GM23338 (cell line): ENCODE data around the gene BCORL1. TPM values are rescaled to one million over a fixed set of nuclear protein-coding genes. Genes with fewer than 3 reads are reported as not detected.

Experiments used
- ATAC-seq: fragments of 200-7000 bp; cut with Tn5 transposase; 3 replicates; pipeline ENCODE4 v1.9.1; 2020
- DNase-seq: peaks from one replicate; pipeline ENCODE4 v3.0.0-alpha.2; 2015; ENCODE audit warnings: low spot score
- H2AFZ ChIP-seq: fragments of 200-600 bp; sonication (generic); 2 replicates; pipeline ENCODE4 v1.8.0; 2016; ENCODE audit warnings: antibody characterized with exemption, mild to moderate bottlenecking, moderate library complexity
- H3F3A ChIP-seq: fragments of 200-600 bp; sonication (generic); replicated peaks from 2 replicates; pipeline ENCODE4 v1.8.0; 2017; ENCODE audit warnings: antibody characterized with exemption, mixed run types, low read depth
- H3K27ac ChIP-seq: fragments of 200-600 bp; sonication (generic); 2 replicates; pipeline ENCODE4 v1.6.1; 2016; ENCODE audit warnings: low read depth
- H3K27me3 ChIP-seq: fragments of 200-600 bp; sonication (generic); 2 replicates; pipeline ENCODE4 v1.8.0; 2016; ENCODE audit warnings: mild to moderate bottlenecking, mixed run types, moderate library complexity; ENCODE audit not compliant: insufficient read depth
- H3K36me3 ChIP-seq: fragments of 200-600 bp; sonication (generic); 2 replicates; pipeline ENCODE4 v1.8.0; 2016; ENCODE audit warnings: mild to moderate bottlenecking; ENCODE audit not compliant: insufficient read depth
- H3K4me1 ChIP-seq: fragments of 200-600 bp; sonication (generic); 2 replicates; pipeline ENCODE4 v1.8.0; 2016; ENCODE audit warnings: mild to moderate bottlenecking, moderate library complexity; ENCODE audit not compliant: insufficient read depth
- H3K4me2 ChIP-seq: fragments of 200-600 bp; sonication (generic); 2 replicates; pipeline ENCODE4 v1.7.1; 2017; ENCODE audit warnings: mixed run types
- H3K4me3 ChIP-seq: fragments of 200-600 bp; sonication (generic); 2 replicates; pipeline ENCODE4 v1.6.1; 2016; ENCODE audit warnings: mixed run types
- H3K79me2 ChIP-seq: fragments of 200-600 bp; sonication (generic); replicated peaks from 2 replicates; pipeline ENCODE4 v1.8.0; 2017; ENCODE audit warnings: mild to moderate bottlenecking; ENCODE audit not compliant: insufficient read depth
- H3K9me2 ChIP-seq: fragments of 200-600 bp; sonication (generic); 2 replicates; pipeline ENCODE4 v1.8.0; 2017; ENCODE audit not compliant: insufficient read depth
- H4K20me1 ChIP-seq: fragments of 200-600 bp; sonication (generic); replicated peaks from 2 replicates; pipeline ENCODE4 v1.8.0; 2017; ENCODE audit warnings: mild to moderate bottlenecking; ENCODE audit not compliant: insufficient read depth
- H3K27ac Mint-ChIP-seq: 2 replicates; pipeline ENCODE4 v1.8.0; 2020; ENCODE audit warnings: inconsistent platforms, mild to moderate bottlenecking, moderate library complexity, mixed read lengths
- H3K27me3 Mint-ChIP-seq: 3 replicates; pipeline ENCODE4 v1.8.0; 2022; ENCODE audit warnings: low read depth, mild to moderate bottlenecking, moderate library complexity, mixed read lengths, inconsistent platforms; ENCODE audit not compliant: insufficient read depth, poor library complexity
- H3K36me3 Mint-ChIP-seq: 3 replicates; pipeline ENCODE4 v1.8.0; 2021; ENCODE audit warnings: low read depth, mild to moderate bottlenecking, inconsistent platforms, moderate library complexity, mixed read lengths
- H3K4me1 Mint-ChIP-seq: 3 replicates; pipeline ENCODE4 v1.8.0; 2020; ENCODE audit warnings: mild to moderate bottlenecking, inconsistent platforms, mixed read lengths
- H3K4me3 Mint-ChIP-seq: 3 replicates; pipeline ENCODE4 v1.8.0; 2021; ENCODE audit warnings: moderate library complexity, mild to moderate bottlenecking, inconsistent platforms, mixed read lengths
- H3K9me3 Mint-ChIP-seq: 3 replicates; pipeline ENCODE4 v1.8.0; 2020; ENCODE audit warnings: moderate library complexity, mild to moderate bottlenecking, inconsistent platforms, mixed read lengths
- EZH2 ChIP-seq: fragments of 200-600 bp; sonication (generic); IDR thresholded peaks from one replicate; pipeline ENCODE4 v1.8.0; 2017; ENCODE audit warnings: antibody characterized with exemption, mild to moderate bottlenecking, low read depth; ENCODE audit not compliant: unreplicated experiment
- EZH2phosphoT487 ChIP-seq: fragments of 200-600 bp; sonication (generic); IDR thresholded peaks from one replicate; pipeline ENCODE4 v1.8.1; 2018; ENCODE audit warnings: antibody characterized with exemption; ENCODE audit not compliant: unreplicated experiment
- JUNB ChIP-seq: IDR thresholded peaks from one replicate; pipeline ENCODE4 v1.6.1; 2016; ENCODE audit warnings: antibody characterized with exemption; ENCODE audit not compliant: unreplicated experiment
- NANOG ChIP-seq: IDR thresholded peaks from 2 replicates; pipeline ENCODE4 v1.6.1; 2016; ENCODE audit warnings: antibody characterized with exemption, borderline replicate concordance
- STAT1 ChIP-seq: IDR thresholded peaks from one replicate; pipeline ENCODE4 v1.6.1; 2016; ENCODE audit warnings: antibody characterized with exemption; ENCODE audit not compliant: unreplicated experiment
- ZNF114 ChIP-seq: fragments of 250-450 bp; sonication (Bioruptor Pico); IDR thresholded peaks from 2 replicates; pipeline ENCODE4 v1.5.0; 2020; ENCODE audit warnings: mild to moderate bottlenecking, moderate library complexity
- ZNF331 ChIP-seq: fragments of 250-450 bp; sonication (Bioruptor Pico); IDR thresholded peaks from 2 replicates; pipeline ENCODE4 v1.5.0; 2020; ENCODE audit warnings: low read depth, mild to moderate bottlenecking, moderate library complexity
- polyA plus RNA-seq: library from polyadenylated mRNA; unstranded; fragments of >200 nt; fragmentation: Nextera tagmentation; extraction: Ambion mirVana; gene quantifications from 2 replicates; pipeline ENCODE4 v1.2.1, GENCODE V29; 2016
- total RNA-seq: library from RNA; depleted of rRNA; stranded (reverse); fragments of >200 nt; shearing (Covaris generic); gene quantifications from 2 replicates; pipeline ENCODE4 v1.2.3, GENCODE V29; 2014
- TF ChIP-seq, protein P1 (sequence below): fragments of 250-450 bp; sonication (Bioruptor Pico); IDR thresholded peaks from 2 replicates; pipeline ENCODE4 v1.5.0; 2020; ENCODE audit warnings: mild to moderate bottlenecking, moderate library complexity

The BCORL1 gene
- total and polyA plus RNA-seq, 2 experiments from 2014 or later = 2.6 to 2.7 TPM

DNA sequence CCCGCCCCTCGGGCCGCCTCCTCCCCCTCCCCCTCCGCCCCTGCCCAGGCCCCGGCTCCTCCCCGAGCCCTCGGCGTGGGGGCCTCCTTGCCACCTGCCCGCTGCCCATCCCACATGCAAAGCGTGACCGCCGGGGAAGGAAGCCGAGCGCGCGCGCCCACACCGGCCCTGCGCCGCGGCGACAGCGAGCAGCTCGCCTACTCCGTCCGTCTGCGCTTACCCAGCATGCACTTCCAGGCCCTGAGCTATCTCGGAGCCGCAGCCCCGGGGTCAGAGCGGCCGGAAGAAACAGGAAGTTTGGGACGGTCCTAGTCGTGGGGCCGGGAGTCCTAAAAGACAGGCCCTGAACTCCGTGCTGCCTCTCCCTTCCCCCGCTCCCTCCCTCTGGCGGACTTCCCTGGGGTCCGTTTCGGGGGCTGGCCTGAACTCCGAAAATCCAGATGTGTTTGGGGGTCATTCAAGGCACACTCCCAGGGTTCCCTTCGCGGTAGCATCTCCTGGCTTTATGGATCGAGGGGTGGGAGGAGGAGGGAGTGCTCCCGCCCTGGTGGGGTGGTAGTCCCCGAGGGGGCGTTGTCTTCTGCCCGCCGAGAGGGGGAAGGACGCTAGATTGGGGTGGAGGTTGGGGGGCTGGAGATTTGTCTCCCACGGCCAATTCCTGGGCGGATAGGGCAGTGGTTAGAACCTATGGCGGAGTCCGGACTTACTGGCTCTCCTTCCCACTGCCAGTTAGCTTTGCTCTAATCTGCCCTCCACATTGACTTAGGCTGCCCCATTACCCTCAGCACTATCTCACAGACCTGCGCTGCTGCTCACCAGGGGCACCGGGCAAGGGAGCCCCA lies 25.0 kb upstream of the BCORL1 start:
- H2AFZ ChIP-seq = peak overlapping the region; percentile 47; the same call in 1 of the 2 replicates
- peaks cover 90% of the 10 kb centered on the region for H3K27me3 ChIP-seq
- Mint-ChIP-seq H3K4me1 (peaks cover 33% of the 10 kb centered on the region), H3K36me3 (no peaks in the 10 kb centered on the region), H3K27me3 (peaks cover 91% of the 10 kb centered on the region), H3K4me3 (peak overlapping the region; percentile 74), H3K9me3 (no peaks in the 10 kb centered on the region), H3K27ac (no peak overlapping the region)
- H3K4me2 ChIP-seq = peak overlapping the region; percentile 79
- TF ChIP-seq, protein P1, sequence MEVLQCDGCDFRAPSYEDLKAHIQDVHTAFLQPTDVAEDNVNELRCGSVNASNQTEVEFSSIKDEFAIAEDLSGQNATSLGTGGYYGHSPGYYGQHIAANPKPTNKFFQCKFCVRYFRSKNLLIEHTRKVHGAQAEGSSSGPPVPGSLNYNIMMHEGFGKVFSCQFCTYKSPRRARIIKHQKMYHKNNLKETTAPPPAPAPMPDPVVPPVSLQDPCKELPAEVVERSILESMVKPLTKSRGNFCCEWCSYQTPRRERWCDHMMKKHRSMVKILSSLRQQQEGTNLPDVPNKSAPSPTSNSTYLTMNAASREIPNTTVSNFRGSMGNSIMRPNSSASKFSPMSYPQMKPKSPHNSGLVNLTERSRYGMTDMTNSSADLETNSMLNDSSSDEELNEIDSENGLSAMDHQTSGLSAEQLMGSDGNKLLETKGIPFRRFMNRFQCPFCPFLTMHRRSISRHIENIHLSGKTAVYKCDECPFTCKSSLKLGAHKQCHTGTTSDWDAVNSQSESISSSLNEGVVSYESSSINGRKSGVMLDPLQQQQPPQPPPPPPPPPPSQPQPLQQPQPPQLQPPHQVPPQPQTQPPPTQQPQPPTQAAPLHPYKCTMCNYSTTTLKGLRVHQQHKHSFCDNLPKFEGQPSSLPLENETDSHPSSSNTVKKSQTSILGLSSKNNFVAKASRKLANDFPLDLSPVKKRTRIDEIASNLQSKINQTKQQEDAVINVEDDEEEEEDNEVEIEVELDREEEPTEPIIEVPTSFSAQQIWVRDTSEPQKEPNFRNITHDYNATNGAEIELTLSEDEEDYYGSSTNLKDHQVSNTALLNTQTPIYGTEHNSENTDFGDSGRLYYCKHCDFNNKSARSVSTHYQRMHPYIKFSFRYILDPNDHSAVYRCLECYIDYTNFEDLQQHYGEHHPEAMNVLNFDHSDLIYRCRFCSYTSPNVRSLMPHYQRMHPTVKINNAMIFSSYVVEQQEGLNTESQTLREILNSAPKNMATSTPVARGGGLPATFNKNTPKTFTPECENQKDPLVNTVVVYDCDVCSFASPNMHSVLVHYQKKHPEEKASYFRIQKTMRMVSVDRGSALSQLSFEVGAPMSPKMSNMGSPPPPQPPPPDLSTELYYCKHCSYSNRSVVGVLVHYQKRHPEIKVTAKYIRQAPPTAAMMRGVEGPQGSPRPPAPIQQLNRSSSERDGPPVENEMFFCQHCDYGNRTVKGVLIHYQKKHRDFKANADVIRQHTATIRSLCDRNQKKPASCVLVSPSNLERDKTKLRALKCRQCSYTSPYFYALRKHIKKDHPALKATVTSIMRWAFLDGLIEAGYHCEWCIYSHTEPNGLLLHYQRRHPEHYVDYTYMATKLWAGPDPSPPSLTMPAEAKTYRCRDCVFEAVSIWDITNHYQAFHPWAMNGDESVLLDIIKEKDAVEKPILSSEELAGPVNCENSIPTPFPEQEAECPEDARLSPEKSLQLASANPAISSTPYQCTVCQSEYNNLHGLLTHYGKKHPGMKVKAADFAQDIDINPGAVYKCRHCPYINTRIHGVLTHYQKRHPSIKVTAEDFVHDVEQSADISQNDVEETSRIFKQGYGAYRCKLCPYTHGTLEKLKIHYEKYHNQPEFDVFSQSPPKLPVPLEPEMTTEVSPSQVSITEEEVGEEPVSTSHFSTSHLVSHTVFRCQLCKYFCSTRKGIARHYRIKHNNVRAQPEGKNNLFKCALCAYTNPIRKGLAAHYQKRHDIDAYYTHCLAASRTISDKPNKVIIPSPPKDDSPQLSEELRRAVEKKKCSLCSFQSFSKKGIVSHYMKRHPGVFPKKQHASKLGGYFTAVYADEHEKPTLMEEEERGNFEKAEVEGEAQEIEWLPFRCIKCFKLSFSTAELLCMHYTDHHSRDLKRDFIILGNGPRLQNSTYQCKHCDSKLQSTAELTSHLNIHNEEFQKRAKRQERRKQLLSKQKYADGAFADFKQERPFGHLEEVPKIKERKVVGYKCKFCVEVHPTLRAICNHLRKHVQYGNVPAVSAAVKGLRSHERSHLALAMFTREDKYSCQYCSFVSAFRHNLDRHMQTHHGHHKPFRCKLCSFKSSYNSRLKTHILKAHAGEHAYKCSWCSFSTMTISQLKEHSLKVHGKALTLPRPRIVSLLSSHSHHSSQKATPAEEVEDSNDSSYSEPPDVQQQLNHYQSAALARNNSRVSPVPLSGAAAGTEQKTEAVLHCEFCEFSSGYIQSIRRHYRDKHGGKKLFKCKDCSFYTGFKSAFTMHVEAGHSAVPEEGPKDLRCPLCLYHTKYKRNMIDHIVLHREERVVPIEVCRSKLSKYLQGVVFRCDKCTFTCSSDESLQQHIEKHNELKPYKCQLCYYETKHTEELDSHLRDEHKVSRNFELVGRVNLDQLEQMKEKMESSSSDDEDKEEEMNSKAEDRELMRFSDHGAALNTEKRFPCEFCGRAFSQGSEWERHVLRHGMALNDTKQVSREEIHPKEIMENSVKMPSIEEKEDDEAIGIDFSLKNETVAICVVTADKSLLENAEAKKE = no peak
- no peak for TF ChIP-seq EZH2
- no peak for TF ChIP-seq JUNB
- TF ChIP-seq EZH2phosphoT487 = no peak
- TF ChIP-seq ZNF331 (CRISPR knock-in tag) = no peak
- TF ChIP-seq STAT1 = no peak
- TF ChIP-seq NANOG = no peak
- TF ChIP-seq ZNF114 (CRISPR knock-in tag) = no peak
- H3F3A ChIP-seq = no peaks in the 10 kb centered on the region
- no peaks in the 10 kb centered on the region for H3K9me2 ChIP-seq
- no peaks in the 10 kb centered on the region for H3K36me3 ChIP-seq
- H4K20me1 ChIP-seq = no peaks in the 10 kb centered on the region
- H3K79me2 ChIP-seq = no peaks in the 10 kb centered on the region
- ATAC-seq = peak; percentile 60
- H3K4me1 ChIP-seq = peaks cover 14% of the 10 kb centered on the region
- no peak overlapping the region for H3K27ac ChIP-seq
- H3K4me3 ChIP-seq = peak overlapping the region; percentile 56
- peak; percentile 87 for DNase-seq
